RWPE2 (cell line): ENCODE results near the gene SELENOV.

Experiments used
- ATAC-seq: fragments of 200-7000 bp; cut with Tn5 transposase; 3 replicates; pipeline ENCODE4 v1.9.1; 2021; ENCODE audit warnings: low read depth
- DNase-seq: peaks from one replicate; pipeline ENCODE4 v3.0.0-alpha.2; 2020; ENCODE audit warnings: low spot score
- H3K27ac ChIP-seq: fragments of 450-650 bp; 2 replicates; pipeline ENCODE4 v1.5.1; 2017; ENCODE audit warnings: mild to moderate bottlenecking; ENCODE audit not compliant: poor library complexity, severe bottlenecking
- H3K27me3 ChIP-seq: fragments of 250-450 bp; sonication (Bioruptor Pico); 2 replicates; pipeline ENCODE4 v1.5.1; 2021; ENCODE audit warnings: mild to moderate bottlenecking, moderate library complexity; ENCODE audit not compliant: insufficient read depth, poor library complexity, severe bottlenecking
- H3K36me3 ChIP-seq: fragments of 250-450 bp; sonication (Bioruptor Pico); 2 replicates; pipeline ENCODE4 v1.5.1; 2020; ENCODE audit warnings: low read depth, mild to moderate bottlenecking, moderate library complexity
- H3K4me1 ChIP-seq: fragments of 250-450 bp; sonication (Bioruptor Pico); 2 replicates; pipeline ENCODE4 v1.5.1; 2021; ENCODE audit warnings: mild to moderate bottlenecking, moderate library complexity; ENCODE audit not compliant: insufficient read depth, poor library complexity, severe bottlenecking
- H3K4me3 ChIP-seq: fragments of 250-450 bp; sonication (Bioruptor Pico); 2 replicates; pipeline ENCODE4 v1.5.1; 2021; ENCODE audit warnings: mild to moderate bottlenecking, moderate library complexity; ENCODE audit not compliant: severe bottlenecking
- H3K9me3 ChIP-seq: fragments of 250-450 bp; sonication (Bioruptor Pico); 2 replicates; pipeline ENCODE4 v1.5.1; 2021; ENCODE audit warnings: mild to moderate bottlenecking, moderate library complexity; ENCODE audit not compliant: severe bottlenecking
- TF ChIP-seq, protein P1 (sequence below): fragments of 450-650 bp; IDR thresholded peaks from one replicate; pipeline ENCODE4 v1.5.1; 2017; ENCODE audit warnings: mild to moderate bottlenecking, moderate library complexity; ENCODE audit not compliant: poor library complexity, severe bottlenecking

Gene SELENOV

DNA sequence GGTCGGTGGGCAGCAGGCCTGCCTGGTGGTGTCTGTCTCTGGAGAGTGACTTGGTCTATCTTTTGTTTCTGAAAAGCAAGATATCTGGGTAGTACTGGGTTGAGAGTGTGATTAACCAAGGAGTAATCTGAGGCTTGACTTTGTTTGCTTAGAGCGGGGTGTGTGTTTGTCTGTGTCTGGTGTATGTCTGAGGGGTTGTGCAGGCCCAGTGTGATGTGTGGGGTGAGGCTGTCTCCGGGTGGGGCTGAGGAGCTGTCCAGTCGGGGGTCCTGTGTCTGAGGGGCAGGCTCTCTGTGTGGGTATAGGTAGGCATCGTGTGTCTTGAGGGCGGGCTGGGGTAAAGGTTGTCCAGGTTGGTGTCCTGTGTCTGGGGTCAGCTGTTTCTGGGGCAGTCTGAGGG, 45.4 kb upstream of the SELENOV start:
- Histone ChIP-seq H3K4me1 (no peaks in the 10 kb centered on the region), H3K4me3 (no peak overlapping the region), H3K36me3 (peaks cover 89% of the 10 kb centered on the region), H3K27me3 (no peaks in the 10 kb centered on the region), H3K27ac (no peak overlapping the region), H3K9me3 (no peaks in the 10 kb centered on the region)
- no peak for ATAC-seq
- DNase-seq = no peak
- TF ChIP-seq, protein P1, sequence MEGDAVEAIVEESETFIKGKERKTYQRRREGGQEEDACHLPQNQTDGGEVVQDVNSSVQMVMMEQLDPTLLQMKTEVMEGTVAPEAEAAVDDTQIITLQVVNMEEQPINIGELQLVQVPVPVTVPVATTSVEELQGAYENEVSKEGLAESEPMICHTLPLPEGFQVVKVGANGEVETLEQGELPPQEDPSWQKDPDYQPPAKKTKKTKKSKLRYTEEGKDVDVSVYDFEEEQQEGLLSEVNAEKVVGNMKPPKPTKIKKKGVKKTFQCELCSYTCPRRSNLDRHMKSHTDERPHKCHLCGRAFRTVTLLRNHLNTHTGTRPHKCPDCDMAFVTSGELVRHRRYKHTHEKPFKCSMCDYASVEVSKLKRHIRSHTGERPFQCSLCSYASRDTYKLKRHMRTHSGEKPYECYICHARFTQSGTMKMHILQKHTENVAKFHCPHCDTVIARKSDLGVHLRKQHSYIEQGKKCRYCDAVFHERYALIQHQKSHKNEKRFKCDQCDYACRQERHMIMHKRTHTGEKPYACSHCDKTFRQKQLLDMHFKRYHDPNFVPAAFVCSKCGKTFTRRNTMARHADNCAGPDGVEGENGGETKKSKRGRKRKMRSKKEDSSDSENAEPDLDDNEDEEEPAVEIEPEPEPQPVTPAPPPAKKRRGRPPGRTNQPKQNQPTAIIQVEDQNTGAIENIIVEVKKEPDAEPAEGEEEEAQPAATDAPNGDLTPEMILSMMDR = no peak

DNA sequence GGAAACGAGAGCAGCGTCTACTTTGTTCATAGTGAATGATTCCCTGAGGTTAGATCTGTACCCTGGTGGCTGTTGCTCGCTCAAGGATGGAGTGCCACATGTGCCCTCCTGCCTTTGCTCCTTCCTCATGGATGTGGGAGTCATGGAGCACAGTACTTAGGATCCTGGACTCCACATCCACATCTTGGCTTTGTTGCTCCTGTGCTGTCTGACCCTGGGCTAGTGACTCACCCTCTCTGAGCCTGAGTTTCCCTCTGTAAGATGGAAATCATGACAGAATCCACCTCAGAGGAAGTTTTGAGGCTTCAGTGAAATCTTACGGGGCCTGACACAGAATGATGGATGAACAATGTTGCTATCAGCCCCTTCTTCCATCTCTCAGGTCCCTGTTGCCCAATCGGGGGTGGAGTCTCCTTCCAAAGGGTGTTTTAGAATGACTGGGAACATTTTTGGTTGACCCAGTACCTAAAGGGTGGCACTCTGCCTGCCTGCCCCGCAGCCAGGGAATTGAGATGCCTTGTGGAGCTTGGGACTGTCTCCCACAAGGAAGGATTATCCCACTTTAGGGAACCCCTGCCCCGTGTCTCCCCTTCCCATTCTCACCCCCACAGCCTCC, 44.1 kb upstream of the SELENOV start:
- H3K27ac ChIP-seq = no peak overlapping the region
- no peak overlapping the region for H3K4me3 ChIP-seq
- ATAC-seq (no peak), DNase-seq (no peak)
- peaks cover 85% of the 10 kb centered on the region for H3K36me3 ChIP-seq
- H3K27me3 ChIP-seq = no peaks in the 10 kb centered on the region
- H3K4me1 ChIP-seq = no peaks in the 10 kb centered on the region
- no peaks in the 10 kb centered on the region for H3K9me3 ChIP-seq
- TF ChIP-seq, protein P1 = no peak

DNA sequence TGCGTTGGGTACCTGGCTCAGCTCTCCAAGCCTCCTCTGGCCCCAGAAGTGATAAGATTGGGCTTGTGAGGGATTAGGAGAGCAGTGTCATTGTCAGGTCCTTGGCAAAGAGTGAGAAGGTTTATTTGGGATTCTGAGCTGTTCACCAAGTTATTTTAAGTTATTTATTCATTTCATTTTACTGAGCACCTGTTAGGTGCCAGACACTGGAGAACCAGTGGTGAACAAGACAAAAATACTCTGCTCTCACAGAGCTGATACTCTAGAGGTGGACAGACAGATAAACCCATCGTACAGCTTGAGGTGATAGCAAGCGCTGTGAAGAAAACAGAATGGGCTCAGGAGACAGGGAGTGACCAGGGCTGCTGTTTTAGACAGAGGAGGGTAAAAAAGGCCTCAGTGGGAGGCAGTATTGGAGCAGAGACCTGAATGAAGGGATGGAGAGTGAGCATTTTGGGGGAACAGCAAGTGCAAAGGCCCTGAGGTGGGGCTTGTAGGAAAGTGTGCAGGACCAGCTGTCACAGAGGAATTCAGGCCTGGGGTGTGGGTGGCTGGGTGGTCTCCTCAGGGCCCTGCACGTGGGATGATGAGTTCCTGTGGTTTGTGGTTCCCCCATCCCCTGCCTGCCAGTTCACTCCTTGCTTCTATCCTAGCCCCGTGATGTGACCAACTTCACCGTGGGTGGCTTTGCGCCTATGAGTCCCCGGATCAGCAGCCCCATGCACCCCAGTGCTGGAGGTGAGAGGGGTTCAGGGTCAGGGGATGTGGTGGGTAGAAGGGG, 43.0 kb upstream of the SELENOV start:
- H3K4me3 ChIP-seq = no peak overlapping the region
- H3K9me3 ChIP-seq = no peaks in the 10 kb centered on the region
- ATAC-seq = no peak
- peaks cover 85% of the 10 kb centered on the region for H3K36me3 ChIP-seq
- H3K27ac ChIP-seq = no peak overlapping the region
- H3K27me3 ChIP-seq = no peaks in the 10 kb centered on the region
- DNase-seq = no peak
- TF ChIP-seq, protein P1 = no peak
- H3K4me1 ChIP-seq = no peaks in the 10 kb centered on the region

DNA sequence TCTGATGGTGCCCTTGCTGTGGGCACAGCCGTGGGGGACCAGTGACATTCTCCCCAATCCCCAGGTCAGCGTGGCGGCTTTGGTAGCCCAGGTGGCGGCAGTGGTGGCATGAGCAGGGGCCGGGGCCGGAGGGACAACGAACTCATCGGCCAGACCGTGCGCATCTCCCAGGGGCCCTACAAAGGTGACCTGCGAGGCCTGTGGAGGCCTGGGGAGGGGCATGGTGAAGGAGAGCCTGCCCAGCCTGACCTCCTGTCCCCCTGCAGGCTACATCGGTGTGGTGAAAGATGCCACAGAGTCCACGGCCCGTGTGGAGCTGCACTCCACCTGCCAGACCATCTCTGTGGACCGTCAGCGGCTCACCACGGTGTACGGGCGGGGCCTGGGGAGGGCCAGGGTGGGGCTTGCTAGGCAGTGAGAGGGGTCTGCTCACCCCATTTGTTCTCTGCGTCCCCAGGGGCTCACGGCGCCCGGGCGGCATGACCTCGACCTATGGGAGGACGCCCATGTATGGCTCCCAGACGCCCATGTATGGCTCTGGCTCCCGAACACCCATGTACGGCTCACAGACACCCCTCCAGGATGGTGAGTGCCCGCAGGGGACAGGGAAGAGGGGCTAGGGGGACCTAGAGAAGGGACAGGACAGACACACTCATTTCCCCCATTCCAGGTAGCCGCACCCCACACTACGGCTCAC, 42.0 kb upstream of the SELENOV start:
- no peak overlapping the region for H3K4me3 ChIP-seq
- H3K27ac ChIP-seq = no peak overlapping the region
- H3K9me3 ChIP-seq = no peaks in the 10 kb centered on the region
- no peaks in the 10 kb centered on the region for H3K4me1 ChIP-seq
- DNase-seq = no peak
- peaks cover 78% of the 10 kb centered on the region for H3K36me3 ChIP-seq
- TF ChIP-seq, protein P1 = no peak
- H3K27me3 ChIP-seq = no peaks in the 10 kb centered on the region
- ATAC-seq = no peak
